Measurements from ENCODE around the gene IMP3.
"Not testable (repeated sequence)": the region's sequence is repeated elsewhere in the genome, so short reads cannot be mapped to it uniquely, and the experiment has no call there.

The IMP3 gene

GRCh38 chr15:75649848-75650247 lies 9.8 kb upstream of the IMP3 start:
- no peak for DNase-seq

- no peak for DNase-seq
Observed at GRCh38 chr15:75649045-75649761, 9.2 kb upstream of the IMP3 start.

GRCh38 chr15:75648156-75649000 lies 8.4 kb upstream of the IMP3 start:
- no peak for DNase-seq

- DNase-seq: peak; percentile 86
Observed at GRCh38 chr15:75647370-75648155, 7.5 kb upstream of the IMP3 start, which contains the start of gene SNX33. SNX33 (plus strand) TSS chr15:75647912; CDS start chr15:75649103, 1,191 bp downstream.

- no peak for DNase-seq
Observed at GRCh38 chr15:75646944-75647364, 6.9 kb upstream of the IMP3 start.

GRCh38 chr15:75646112-75646943 lies 6.3 kb upstream of the IMP3 start:
- no peak for DNase-seq

- no peak for DNase-seq
Observed at GRCh38 chr15:75644376-75644775, 4.4 kb upstream of the IMP3 start.

- DNase-seq: no peak
Observed at GRCh38 chr15:75641603-75642002, 1.6 kb upstream of the IMP3 start.

GRCh38 chr15:75641179-75641503 lies 1.1 kb upstream of the IMP3 start:
- no peak for DNase-seq

- peak; percentile 80 for DNase-seq
Observed at GRCh38 chr15:75640483-75641178, 607 bp upstream of the IMP3 start.

- DNase-seq: no peak
Observed at GRCh38 chr15:75639191-75639708, 774 bp downstream of the IMP3 start.

GRCh38 chr15:75637245-75638009 lies 2.6 kb downstream of the IMP3 start:
- no peak for DNase-seq

GRCh38 chr15:75636026-75636425 lies 4.0 kb downstream of the IMP3 start:
- no peak for DNase-seq

- not testable (repeated sequence) for DNase-seq
Observed at GRCh38 chr15:75633922-75634321, 6.1 kb downstream of the IMP3 start.

GRCh38 chr15:75631935-75632334 lies 8.1 kb downstream of the IMP3 start:
- no peak for DNase-seq

GRCh38 chr15:75625542-75626347 lies 14.3 kb downstream of the IMP3 start, which contains the start of gene SNUPN:
SNUPN (minus strand) TSS chr15:75625725; CDS start chr15:75621051, 4,674 bp downstream.
- DNase-seq: peak; percentile 98

GRCh38 chr15:75622505-75622904 lies 17.5 kb downstream of the IMP3 start:
- DNase-seq: no peak

- DNase-seq: no peak
Observed at GRCh38 chr15:75620841-75621391, 19.1 kb downstream of the IMP3 start.

- DNase-seq: no peak
Observed at GRCh38 chr15:75620058-75620820, 19.8 kb downstream of the IMP3 start.

Measured in activated effector memory CD4-positive, alpha-beta T cell treated with anti-CD3 and anti-CD28 coated beads, Interleukin-2, amount 50 U/mL, for 16 hours (primary cell).